ENCODE results near the gene CERS4.

Gene CERS4

GRCh38 chr19:8168537-8168936 is 40.6 kb upstream of the CERS4 start:
- H3K79me1 ChIP-seq (replicated peaks; ENCODE audit: low read length, poor library complexity, severe bottlenecking), result no peaks in the 10 kb centered on the region
- H2BK15ac ChIP-seq (ENCODE audit: low read depth, poor library complexity, severe bottlenecking), result no peak overlapping the region
- H3K4me1 ChIP-seq (ENCODE audit: control insufficient read depth, insufficient read depth, low read depth, low read length), result no peaks in the 10 kb centered on the region
- no peaks in the 10 kb centered on the region for H3K36me3 ChIP-seq (ENCODE audit: control insufficient read depth in 1 of 2, insufficient read depth in 2 of 2, low read depth in 1 of 2, low read length in 2 of 2)
- no peak overlapping the region for H4K91ac ChIP-seq (ENCODE audit: low read length)
- H2BK12ac ChIP-seq (ENCODE audit: low read length in 2 of 2), result no peak overlapping the region
- no peak overlapping the region for H3K4ac ChIP-seq (ENCODE audit: low read depth in 1 of 2, low read length in 2 of 2)
- no peak overlapping the region for H4K8ac ChIP-seq (ENCODE audit: low read length)
- WGBS, result 92% methylated on average over 7 of the region's 7 CpGs
- no peak overlapping the region for H2BK5ac ChIP-seq (ENCODE audit: low read depth, low read length, poor library complexity, severe bottlenecking)
- H3K9ac ChIP-seq (ENCODE audit: low read length), result no peak overlapping the region
- no peak overlapping the region for H2AFZ ChIP-seq (ENCODE audit: low read depth, low read length)
- no peak overlapping the region for H3K4me2 ChIP-seq (ENCODE audit: low read length, poor library complexity, severe bottlenecking)
- H2AK5ac ChIP-seq (ENCODE audit: low read length, severe bottlenecking), result no peak overlapping the region
- no peak overlapping the region for H3K14ac ChIP-seq (ENCODE audit: low read length in 2 of 2)
- H3K23ac ChIP-seq (ENCODE audit: low read length in 2 of 2), result no peak overlapping the region
- DNase-seq, result no peak
- peaks cover 4 to 8% of the 10 kb centered on the region in 2 experiments for H3K27me3 ChIP-seq (ENCODE audit: control insufficient read depth in 1 of 2, insufficient read depth in 1 of 2, low read length in 2 of 2)
- H3K9me3 ChIP-seq (ENCODE audit: control insufficient read depth, low read length), result no peaks in the 10 kb centered on the region
- H2BK120ac ChIP-seq (ENCODE audit: low read depth, low read length), result no peak overlapping the region
- no peak overlapping the region for H3K27ac ChIP-seq (ENCODE audit: low read length, poor library complexity, severe bottlenecking)
- no peak overlapping the region for H3K4me3 ChIP-seq (ENCODE audit: insufficient read depth in 1 of 2, low read depth in 1 of 2, low read length in 2 of 2)
- no peak overlapping the region for H3K18ac ChIP-seq (ENCODE audit: low read depth in 1 of 2, low read length in 2 of 2)

GRCh38 chr19:8174706-8175105 is 34.5 kb upstream of the CERS4 start:
- Histone ChIP-seq H3K36me3 (ENCODE audit: control insufficient read depth in 1 of 2, insufficient read depth in 2 of 2, low read depth in 1 of 2, low read length in 2 of 2) (no peaks in the 10 kb centered on the region), H2BK15ac (ENCODE audit: low read depth, poor library complexity, severe bottlenecking) (no peak overlapping the region), H2BK120ac (ENCODE audit: low read depth, low read length) (no peak overlapping the region), H2BK12ac (ENCODE audit: low read length in 2 of 2) (no peak overlapping the region), H3K9me3 (ENCODE audit: control insufficient read depth, low read length) (no peaks in the 10 kb centered on the region), H2BK5ac (ENCODE audit: low read depth, low read length, poor library complexity, severe bottlenecking) (no peak overlapping the region), H4K8ac (ENCODE audit: low read length) (no peak overlapping the region), H3K9ac (ENCODE audit: low read length) (no peak overlapping the region), H3K79me1 (replicated peaks; ENCODE audit: low read length, poor library complexity, severe bottlenecking) (no peaks in the 10 kb centered on the region), H2AK5ac (ENCODE audit: low read length, severe bottlenecking) (no peak overlapping the region), H4K91ac (ENCODE audit: low read length) (no peak overlapping the region), H3K18ac (ENCODE audit: low read depth in 1 of 2, low read length in 2 of 2) (no peak overlapping the region), H3K23ac (ENCODE audit: low read length in 2 of 2) (no peak overlapping the region), H3K4me2 (ENCODE audit: low read length, poor library complexity, severe bottlenecking) (no peak overlapping the region), H3K27me3 (ENCODE audit: control insufficient read depth in 1 of 2, insufficient read depth in 1 of 2, low read length in 2 of 2) (peaks cover 4 to 6% of the 10 kb centered on the region in 2 experiments), H3K4me1 (ENCODE audit: control insufficient read depth, insufficient read depth, low read depth, low read length) (peaks cover 4% of the 10 kb centered on the region), H3K4me3 (ENCODE audit: insufficient read depth in 1 of 2, low read depth in 1 of 2, low read length in 2 of 2) (no peak overlapping the region), H3K4ac (ENCODE audit: low read depth in 1 of 2, low read length in 2 of 2) (no peak overlapping the region), H3K14ac (ENCODE audit: low read length in 2 of 2) (no peak overlapping the region), H2AFZ (ENCODE audit: low read depth, low read length) (no peak overlapping the region), H3K27ac (ENCODE audit: low read length, poor library complexity, severe bottlenecking) (no peak overlapping the region)
- no peak for DNase-seq
- 95% methylated on average over 9 of the region's 9 CpGs for WGBS

- no peak overlapping the region for H2AFZ ChIP-seq (ENCODE audit: low read depth, low read length)
- peaks cover under 1 to 3% of the 10 kb centered on the region in 2 experiments for H3K27me3 ChIP-seq (ENCODE audit: control insufficient read depth in 1 of 2, insufficient read depth in 1 of 2, low read length in 2 of 2)
- H3K18ac ChIP-seq (ENCODE audit: low read depth in 1 of 2, low read length in 2 of 2), result no peak overlapping the region
- H2BK5ac ChIP-seq (ENCODE audit: low read depth, low read length, poor library complexity, severe bottlenecking), result no peak overlapping the region
- no peaks in the 10 kb centered on the region for H3K4me1 ChIP-seq (ENCODE audit: control insufficient read depth, insufficient read depth, low read depth, low read length)
- H3K14ac ChIP-seq (ENCODE audit: low read length in 2 of 2), result no peak overlapping the region
- no peak overlapping the region for H4K8ac ChIP-seq (ENCODE audit: low read length)
- H2AK5ac ChIP-seq (ENCODE audit: low read length, severe bottlenecking), result no peak overlapping the region
- no peak for DNase-seq
- WGBS, result 67% methylated on average over 2 of the region's 6 CpGs
- H3K9me3 ChIP-seq (ENCODE audit: control insufficient read depth, low read length), result no peaks in the 10 kb centered on the region
- no peak overlapping the region for H3K4me3 ChIP-seq (ENCODE audit: insufficient read depth in 1 of 2, low read depth in 1 of 2, low read length in 2 of 2)
- no peaks in the 10 kb centered on the region for H3K79me1 ChIP-seq (replicated peaks; ENCODE audit: low read length, poor library complexity, severe bottlenecking)
- H4K91ac ChIP-seq (ENCODE audit: low read length), result no peak overlapping the region
- H3K9ac ChIP-seq (ENCODE audit: low read length), result no peak overlapping the region
- H3K27ac ChIP-seq (ENCODE audit: low read length, poor library complexity, severe bottlenecking), result no peak overlapping the region
- H2BK120ac ChIP-seq (ENCODE audit: low read depth, low read length), result no peak overlapping the region
- H2BK12ac ChIP-seq (ENCODE audit: low read length in 2 of 2), result no peak overlapping the region
- H3K23ac ChIP-seq (ENCODE audit: low read length in 2 of 2), result no peak overlapping the region
- no peak overlapping the region for H2BK15ac ChIP-seq (ENCODE audit: low read depth, poor library complexity, severe bottlenecking)
- no peaks in the 10 kb centered on the region for H3K36me3 ChIP-seq (ENCODE audit: control insufficient read depth in 1 of 2, insufficient read depth in 2 of 2, low read depth in 1 of 2, low read length in 2 of 2)
- H3K4me2 ChIP-seq (ENCODE audit: low read length, poor library complexity, severe bottlenecking), result no peak overlapping the region
- no peak overlapping the region for H3K4ac ChIP-seq (ENCODE audit: low read depth in 1 of 2, low read length in 2 of 2)
Observed at GRCh38 chr19:8180018-8180417, 29.2 kb upstream of the CERS4 start.

- no peak overlapping the region for H2BK5ac ChIP-seq (ENCODE audit: low read depth, low read length, poor library complexity, severe bottlenecking)
Observed at GRCh38 chr19:8184274-8184673, 24.9 kb upstream of the CERS4 start.

More at GRCh38 chr19:8184274-8184673, 24.9 kb upstream of the CERS4 start:
- Histone ChIP-seq H3K4me1 (ENCODE audit: control insufficient read depth, insufficient read depth, low read depth, low read length) (no peaks in the 10 kb centered on the region), H3K4me3 (ENCODE audit: insufficient read depth in 1 of 2, low read depth in 1 of 2, low read length in 2 of 2) (no peak overlapping the region), H3K4me2 (ENCODE audit: low read length, poor library complexity, severe bottlenecking) (no peak overlapping the region), H3K18ac (ENCODE audit: low read depth in 1 of 2, low read length in 2 of 2) (no peak overlapping the region), H3K36me3 (ENCODE audit: control insufficient read depth in 1 of 2, insufficient read depth in 2 of 2, low read depth in 1 of 2, low read length in 2 of 2) (no peaks in the 10 kb centered on the region), H2AK5ac (ENCODE audit: low read length, severe bottlenecking) (no peak overlapping the region), H3K9ac (ENCODE audit: low read length) (no peak overlapping the region), H3K4ac (ENCODE audit: low read depth in 1 of 2, low read length in 2 of 2) (no peak overlapping the region), H4K91ac (ENCODE audit: low read length) (no peak overlapping the region), H2AFZ (ENCODE audit: low read depth, low read length) (no peak overlapping the region), H3K9me3 (ENCODE audit: control insufficient read depth, low read length) (no peaks in the 10 kb centered on the region), H3K14ac (ENCODE audit: low read length in 2 of 2) (no peak overlapping the region), H3K79me1 (replicated peaks; ENCODE audit: low read length, poor library complexity, severe bottlenecking) (no peaks in the 10 kb centered on the region), H2BK120ac (ENCODE audit: low read depth, low read length) (no peak overlapping the region), H3K27ac (ENCODE audit: low read length, poor library complexity, severe bottlenecking) (no peak overlapping the region), H2BK15ac (ENCODE audit: low read depth, poor library complexity, severe bottlenecking) (no peak overlapping the region), H3K27me3 (ENCODE audit: control insufficient read depth in 1 of 2, insufficient read depth in 1 of 2, low read length in 2 of 2) (peaks cover 4 to 7% of the 10 kb centered on the region in 2 experiments), H2BK12ac (ENCODE audit: low read length in 2 of 2) (no peak overlapping the region), H3K23ac (ENCODE audit: low read length in 2 of 2) (no peak overlapping the region), H4K8ac (ENCODE audit: low read length) (no peak overlapping the region)
- WGBS, result 89% methylated on average over 8 of the region's 9 CpGs
- DNase-seq, result no peak
